Mesenchymal stem cell (in vitro differentiated cells and primary cell): ENCODE measurements around the gene PDE7B.

Source experiments
- DNase-seq: peaks from one replicate; pipeline ENCODE4 v3.0.0-alpha.2; 2013
- H2AFZ ChIP-seq: one replicate; pipeline ENCODE4 v1.6.1; 2013; ENCODE audit warnings: low read depth, mild to moderate bottlenecking, control low read depth, inconsistent platforms, low read length, moderate library complexity
- H2AK5ac ChIP-seq: 2 replicates; pipeline ENCODE4 v1.6.1; 2013; ENCODE audit warnings: low read length, moderate library complexity, mild to moderate bottlenecking, inconsistent platforms; ENCODE audit not compliant: severe bottlenecking
- H2BK120ac ChIP-seq: one replicate; pipeline ENCODE4 v1.6.1; 2013; ENCODE audit warnings: low read depth, mild to moderate bottlenecking, inconsistent platforms, low read length, moderate library complexity
- H2BK12ac ChIP-seq, 2 experiments: one replicate each; pipeline ENCODE4 v1.6.1; 2013; ENCODE audit warnings: inconsistent platforms in 2 of 2, low read length in 2 of 2, mild to moderate bottlenecking in 2 of 2, moderate library complexity in 2 of 2, control low read depth in 1 of 2
- H2BK15ac ChIP-seq: one replicate; pipeline ENCODE4 v1.6.1; 2013; ENCODE audit warnings: mild to moderate bottlenecking, low read depth, inconsistent platforms; ENCODE audit not compliant: poor library complexity, severe bottlenecking
- H2BK5ac ChIP-seq: 2 replicates; pipeline ENCODE4 v1.6.1; 2013; ENCODE audit warnings: low read depth, mild to moderate bottlenecking, low read length, control low read depth, inconsistent platforms; ENCODE audit not compliant: poor library complexity, severe bottlenecking
- H3K14ac ChIP-seq, 2 experiments: one replicate each; pipeline ENCODE4 v1.6.1; 2013; ENCODE audit warnings: inconsistent platforms in 2 of 2, low read length in 2 of 2, control low read depth in 1 of 2, mild to moderate bottlenecking in 1 of 2, moderate library complexity in 1 of 2
- H3K18ac ChIP-seq, 2 experiments: one replicate each; pipeline ENCODE4 v1.6.1; 2013; ENCODE audit warnings: inconsistent platforms in 2 of 2, low read length in 2 of 2, control low read depth in 1 of 2, low read depth in 1 of 2, mild to moderate bottlenecking in 1 of 2
- H3K23ac ChIP-seq, 2 experiments: one replicate each; pipeline ENCODE4 v1.6.1; 2013; ENCODE audit warnings: inconsistent platforms in 2 of 2, low read length in 2 of 2, mild to moderate bottlenecking in 2 of 2, moderate library complexity in 2 of 2, control low read depth in 1 of 2
- H3K27ac ChIP-seq: 2 replicates; pipeline ENCODE4 v1.5.1; 2013; ENCODE audit warnings: mild to moderate bottlenecking, moderate library complexity, low read length, control low read depth, inconsistent platforms; ENCODE audit not compliant: poor library complexity, severe bottlenecking
- H3K27me3 ChIP-seq, 2 experiments: 2 replicates each; pipeline versions ENCODE4 v1.6.1 to v1.7.0; 2013; ENCODE audit warnings: low read length in 2 of 2, mild to moderate bottlenecking in 2 of 2, moderate library complexity in 2 of 2, control low read depth in 1 of 2, inconsistent platforms in 1 of 2; ENCODE audit not compliant: control insufficient read depth in 1 of 2, insufficient read depth in 1 of 2
- H3K36me3 ChIP-seq, 2 experiments: 2 replicates each; pipeline versions ENCODE4 v1.6.1 to v1.7.0; 2013; ENCODE audit warnings: low read length in 2 of 2, control low read depth in 1 of 2, inconsistent platforms in 1 of 2, low read depth in 1 of 2, mild to moderate bottlenecking in 1 of 2; ENCODE audit not compliant: insufficient read depth in 2 of 2, control insufficient read depth in 1 of 2
- H3K4ac ChIP-seq, 2 experiments: one replicate each; pipeline ENCODE4 v1.6.1; 2013; ENCODE audit warnings: inconsistent platforms in 2 of 2, low read length in 2 of 2, mild to moderate bottlenecking in 2 of 2, moderate library complexity in 2 of 2, control low read depth in 1 of 2, low read depth in 1 of 2
- H3K4me1 ChIP-seq: 2 replicates; pipeline ENCODE4 v1.6.1; 2013; ENCODE audit warnings: low read depth, low read length, control low read depth; ENCODE audit not compliant: control insufficient read depth, insufficient read depth
- H3K4me2 ChIP-seq: 2 replicates; pipeline ENCODE4 v1.6.1; 2013; ENCODE audit warnings: low read length, mild to moderate bottlenecking, inconsistent platforms; ENCODE audit not compliant: poor library complexity, severe bottlenecking
- H3K4me3 ChIP-seq, 2 experiments: 2 replicates each; pipeline versions ENCODE4 v1.5.1 to v1.7.0; 2013; ENCODE audit warnings: low read length in 2 of 2, mild to moderate bottlenecking in 2 of 2, control low read depth in 1 of 2, low read depth in 1 of 2; ENCODE audit not compliant: insufficient read depth in 1 of 2
- H3K79me1 ChIP-seq: replicated peaks from 2 replicates; pipeline ENCODE4 v1.6.1; 2013; ENCODE audit warnings: mild to moderate bottlenecking, control low read depth, low read length, inconsistent platforms; ENCODE audit not compliant: poor library complexity, severe bottlenecking
- H3K9ac ChIP-seq: 2 replicates; pipeline ENCODE4 v1.7.0; 2013; ENCODE audit warnings: mild to moderate bottlenecking, low read length, moderate library complexity
- H3K9me3 ChIP-seq: 2 replicates; pipeline ENCODE4 v1.7.0; 2013; ENCODE audit warnings: mild to moderate bottlenecking, low read length; ENCODE audit not compliant: control insufficient read depth
- H4K8ac ChIP-seq: one replicate; pipeline ENCODE4 v1.6.1; 2013; ENCODE audit warnings: inconsistent platforms, mild to moderate bottlenecking, low read length, moderate library complexity
- H4K91ac ChIP-seq: one replicate; pipeline ENCODE4 v1.6.1; 2013; ENCODE audit warnings: mild to moderate bottlenecking, low read length, inconsistent platforms
- WGBS: methylation state at CpG from one replicate; pipeline ENCODE4 v1.1.7; 2013; ENCODE audit warnings: mixed read lengths; 5-methylcytosine and 5-hydroxymethylcytosine counted together

The PDE7B gene

GRCh38 chr6:135990439-135990838 lies 138.9 kb downstream of the PDE7B start:
- Histone ChIP-seq H3K4me3 (no peak overlapping the region), H4K91ac (no peak overlapping the region), H2BK120ac (no peak overlapping the region), H3K79me1 (peaks cover 4% of the 10 kb centered on the region), H3K27ac (no peak overlapping the region), H3K4me1 (peaks cover 5% of the 10 kb centered on the region), H3K4me2 (no peak overlapping the region), H2AFZ (no peak overlapping the region), H3K27me3 (no peaks in the 10 kb centered on the region), H3K23ac (no peak overlapping the region), H3K18ac (no peak overlapping the region), H3K9ac (no peak overlapping the region), H3K4ac (no peak overlapping the region), H2BK12ac (no peak overlapping the region), H3K14ac (no peak overlapping the region), H3K36me3 (no peaks in the 10 kb centered on the region), H2BK15ac (no peak overlapping the region), H2BK5ac (no peak overlapping the region), H2AK5ac (no peak overlapping the region), H3K9me3 (no peaks in the 10 kb centered on the region), H4K8ac (no peak overlapping the region)
- no peak for DNase-seq
- WGBS, result 97% methylated on average over 4 of the region's 4 CpGs

DNA sequence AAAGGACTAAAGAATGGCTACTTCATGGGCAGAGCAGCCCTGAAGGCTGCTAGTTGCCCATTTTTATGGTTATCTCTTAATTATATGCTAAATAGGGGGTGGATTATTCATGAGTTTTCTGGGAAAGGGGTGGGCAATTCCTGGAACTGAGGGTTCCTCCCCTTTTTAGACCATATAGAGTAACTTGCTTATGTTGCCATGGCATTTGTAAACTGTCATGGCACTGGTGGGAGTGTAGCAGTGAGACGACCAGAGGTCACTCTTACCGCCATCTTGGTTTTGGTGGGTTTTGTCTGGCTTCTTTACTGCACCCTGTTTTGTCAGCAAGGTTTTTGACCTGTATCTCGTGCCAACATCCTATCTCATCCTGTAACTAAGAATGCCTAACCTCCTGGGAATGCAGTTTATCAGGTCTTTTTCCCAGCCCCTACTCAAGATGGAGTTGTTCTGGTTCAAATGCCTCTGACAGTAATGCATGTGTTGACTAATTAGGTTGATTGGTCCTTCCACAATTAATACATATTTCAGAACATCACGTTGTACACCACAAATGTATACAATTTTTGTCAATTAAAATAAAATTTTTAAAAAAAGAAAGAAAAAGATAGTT lies 139.5 kb downstream of the PDE7B start:
- no peak overlapping the region for H3K14ac ChIP-seq
- H2BK12ac ChIP-seq, result no peak overlapping the region
- peak overlapping the region in 1 of 2 experiments; percentile 26 for H3K4ac ChIP-seq
- H3K27me3 ChIP-seq, result no peaks in the 10 kb centered on the region
- no peak overlapping the region for H2BK5ac ChIP-seq
- H4K8ac ChIP-seq, result no peak overlapping the region
- H3K9ac ChIP-seq, result no peak overlapping the region
- H2AK5ac ChIP-seq, result no peak overlapping the region
- H2BK15ac ChIP-seq, result no peak overlapping the region
- 91% methylated on average over 3 of the region's 4 CpGs for WGBS
- no peaks in the 10 kb centered on the region for H3K36me3 ChIP-seq
- peak overlapping the region in 1 of 2 experiments; percentile 11 for H3K18ac ChIP-seq
- H3K4me1 ChIP-seq, result peaks cover 4% of the 10 kb centered on the region
- no peak overlapping the region for H2BK120ac ChIP-seq
- H2AFZ ChIP-seq, result no peak overlapping the region
- DNase-seq, result no peak
- no peak overlapping the region for H3K27ac ChIP-seq
- H4K91ac ChIP-seq, result peak overlapping the region; percentile 9
- H3K9me3 ChIP-seq, result no peaks in the 10 kb centered on the region
- no peak overlapping the region for H3K4me2 ChIP-seq
- peaks cover 4% of the 10 kb centered on the region for H3K79me1 ChIP-seq
- H3K4me3 ChIP-seq, result no peak overlapping the region
- H3K23ac ChIP-seq, result no peak overlapping the region

DNA sequence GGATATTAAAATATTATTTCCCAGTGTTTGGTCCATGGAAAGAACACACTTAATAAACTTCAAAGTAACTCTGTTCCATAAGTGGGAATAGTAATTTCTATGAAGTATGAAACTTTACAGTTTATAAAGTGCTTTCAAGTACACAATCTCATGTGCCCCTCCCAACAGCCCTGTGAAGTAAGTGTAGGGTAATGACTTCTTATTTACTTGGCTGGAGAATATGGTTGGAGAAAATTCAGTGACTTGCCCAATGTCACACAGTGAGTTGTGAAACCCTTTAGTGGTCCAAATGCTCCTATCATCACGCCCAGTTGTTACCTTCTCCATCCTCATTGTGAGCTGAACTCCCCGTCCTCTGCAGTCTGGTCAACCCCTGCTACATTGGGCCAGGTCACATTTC lies 141.2 kb downstream of the PDE7B start:
- Histone ChIP-seq H3K14ac (no peak overlapping the region), H3K9ac (no peak overlapping the region), H3K4ac (no peak overlapping the region), H3K9me3 (no peaks in the 10 kb centered on the region), H2BK120ac (no peak overlapping the region), H2AFZ (no peak overlapping the region), H3K4me2 (no peak overlapping the region), H3K4me1 (peaks cover 5% of the 10 kb centered on the region), H3K23ac (no peak overlapping the region), H4K91ac (no peak overlapping the region), H3K18ac (no peak overlapping the region), H2BK12ac (peak overlapping the region in 1 of 2 experiments; percentile 23), H3K27ac (no peak overlapping the region), H4K8ac (no peak overlapping the region), H3K4me3 (no peak overlapping the region), H2BK15ac (no peak overlapping the region), H2AK5ac (peak overlapping the region; percentile 76), H3K79me1 (peaks cover 4% of the 10 kb centered on the region), H3K27me3 (no peaks in the 10 kb centered on the region), H3K36me3 (no peaks in the 10 kb centered on the region), H2BK5ac (no peak overlapping the region)
- WGBS, result 92% methylated on average over 2 of the region's 2 CpGs
- DNase-seq, result no peak

DNA sequence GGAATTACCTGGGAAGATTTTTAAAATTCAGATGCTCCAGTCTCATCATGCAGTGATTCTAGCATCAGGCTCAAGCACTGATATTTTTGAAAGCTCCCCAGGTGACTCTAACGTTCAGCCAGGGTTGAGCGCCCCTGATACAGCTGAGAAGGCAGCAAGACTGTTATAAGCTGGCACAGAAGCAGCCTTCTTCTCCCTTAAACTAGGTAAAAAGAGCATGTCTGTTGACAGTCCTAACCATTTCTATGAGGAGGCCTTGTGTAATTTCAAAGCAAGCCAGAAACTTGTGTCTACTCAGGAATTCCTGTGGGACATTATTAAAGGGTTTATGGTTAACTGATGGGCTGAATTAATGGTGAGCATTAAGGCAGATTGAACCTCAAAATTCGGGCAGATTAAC lies 141.9 kb downstream of the PDE7B start:
- Histone ChIP-seq H3K4me2 (no peak overlapping the region), H2BK5ac (no peak overlapping the region), H3K4me3 (no peak overlapping the region), H3K9ac (no peak overlapping the region), H4K8ac (no peak overlapping the region), H3K14ac (no peak overlapping the region), H3K4me1 (peaks cover 5% of the 10 kb centered on the region), H3K23ac (no peak overlapping the region), H3K27me3 (no peaks in the 10 kb centered on the region), H3K4ac (no peak overlapping the region), H2BK12ac (no peak overlapping the region), H2BK15ac (no peak overlapping the region), H2AK5ac (no peak overlapping the region), H3K27ac (no peak overlapping the region), H2AFZ (no peak overlapping the region), H4K91ac (no peak overlapping the region), H2BK120ac (no peak overlapping the region), H3K9me3 (no peaks in the 10 kb centered on the region), H3K79me1 (peaks cover 4% of the 10 kb centered on the region), H3K18ac (peak overlapping the region in 1 of 2 experiments; percentile 34), H3K36me3 (no peaks in the 10 kb centered on the region)
- 100% methylated on average over 3 of the region's 3 CpGs for WGBS
- no peak for DNase-seq
